DMS114 treated with DMSO at 0.1 percent for 48 hours (cell line): ENCODE results near the gene KIF23.
A peak's percentile ranks its signal among the peaks of the same experiment; 100 is the strongest.

Source experiments
- DNase-seq: peaks from one replicate; lab custom pipeline; 2025; ENCODE audit not compliant: unreplicated experiment; lab: John Stamatoyannopoulos, UW

KIF23 gene

DNA sequence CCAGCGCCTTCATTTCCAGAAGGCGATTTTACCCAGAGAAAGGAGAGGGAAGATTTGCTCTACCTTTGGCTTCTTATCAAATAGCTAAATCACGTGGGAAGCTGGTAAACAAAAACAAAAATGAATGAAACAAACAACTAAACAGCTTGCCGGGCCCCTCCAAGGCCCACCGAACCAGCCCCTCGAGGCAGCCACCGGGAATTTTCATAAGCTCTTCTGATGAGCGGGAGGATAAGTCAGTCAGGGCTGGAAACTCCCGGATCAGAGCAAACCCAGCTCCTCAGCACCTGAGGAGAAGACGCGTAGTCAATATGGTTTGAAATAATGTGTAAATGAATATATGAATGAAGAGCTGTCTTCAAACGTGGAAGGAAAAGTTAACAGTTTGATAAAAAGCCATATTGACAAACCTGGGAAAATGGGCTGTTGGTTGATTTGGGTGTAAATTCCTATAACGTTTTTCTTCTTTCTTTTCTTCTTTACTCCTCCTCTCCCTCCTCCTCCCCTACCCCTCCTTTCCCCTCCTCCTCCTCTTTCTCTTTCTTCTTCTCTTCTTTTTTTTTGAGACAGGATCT is 49.1 kb downstream of the KIF23 start:
- peak; percentile 67 for DNase-seq

- DNase-seq, result no peak
Observed at GRCh38 chr15:69465253-69465652, 51.1 kb downstream of the KIF23 start.

GRCh38 chr15:69466733-69467132 is 52.6 kb downstream of the KIF23 start:
- no peak for DNase-seq

DNA sequence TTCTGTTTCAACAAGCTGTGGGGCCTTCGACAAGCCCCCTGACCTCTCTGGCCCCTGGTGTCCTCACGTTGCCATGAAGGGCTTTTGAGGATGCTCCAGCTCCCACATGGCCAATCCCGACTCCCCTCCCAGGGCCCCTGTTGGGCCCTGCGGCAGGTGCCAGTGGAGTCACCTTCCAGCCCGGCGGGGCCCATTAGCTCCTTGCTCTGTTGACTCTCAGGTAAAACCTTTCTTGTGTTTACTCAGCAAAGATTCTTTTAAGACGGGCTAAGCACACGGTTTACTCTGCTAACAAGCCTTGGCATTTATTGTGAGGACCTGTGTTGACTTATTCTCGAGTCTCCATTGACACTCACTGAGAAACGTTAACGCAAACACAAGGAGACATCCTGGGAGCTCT is 53.5 kb downstream of the KIF23 start:
- no peak for DNase-seq

- no peak for DNase-seq
Observed at GRCh38 chr15:69468241-69469121, 54.3 kb downstream of the KIF23 start.

GRCh38 chr15:69469467-69470201 is 55.5 kb downstream of the KIF23 start:
- DNase-seq, result no peak

- DNase-seq, result no peak
Observed at GRCh38 chr15:69472046-69472445, 57.9 kb downstream of the KIF23 start.

GRCh38 chr15:69472562-69472961 is 58.4 kb downstream of the KIF23 start:
- no peak for DNase-seq

- no peak for DNase-seq
Observed at GRCh38 chr15:69474291-69474690, 60.1 kb downstream of the KIF23 start.

- no peak for DNase-seq
Observed at GRCh38 chr15:69474846-69475455, 60.8 kb downstream of the KIF23 start.

DNA sequence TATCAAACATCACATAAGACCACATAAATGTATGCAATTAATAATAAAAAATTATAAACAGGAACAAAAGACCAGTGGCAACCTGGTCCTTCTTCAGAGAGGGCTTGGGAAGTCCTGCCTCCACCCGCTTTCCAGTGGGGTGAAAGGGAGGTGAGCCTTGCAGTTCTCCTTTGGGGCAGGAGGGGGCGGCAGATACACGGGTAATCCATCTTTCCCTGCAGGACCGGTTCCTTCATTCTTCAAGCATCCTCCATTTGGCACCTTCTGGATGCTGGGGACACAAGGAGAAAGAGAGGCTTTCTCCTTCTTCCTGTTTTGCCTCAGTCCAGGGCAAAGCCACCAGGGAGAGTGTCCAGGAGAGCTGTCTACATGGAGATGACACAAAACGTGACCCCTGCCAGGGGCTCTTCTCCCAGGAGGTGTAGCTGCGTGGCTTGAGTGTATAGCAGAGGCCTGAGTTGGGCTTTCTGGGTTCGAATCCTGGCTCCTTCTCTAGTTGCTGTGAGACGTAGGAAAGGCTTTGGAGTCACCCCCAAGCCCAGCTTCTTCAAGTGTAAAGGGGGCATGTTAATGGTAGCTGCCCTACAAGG is 61.7 kb downstream of the KIF23 start:
- DNase-seq, result peak; percentile 67

DNA sequence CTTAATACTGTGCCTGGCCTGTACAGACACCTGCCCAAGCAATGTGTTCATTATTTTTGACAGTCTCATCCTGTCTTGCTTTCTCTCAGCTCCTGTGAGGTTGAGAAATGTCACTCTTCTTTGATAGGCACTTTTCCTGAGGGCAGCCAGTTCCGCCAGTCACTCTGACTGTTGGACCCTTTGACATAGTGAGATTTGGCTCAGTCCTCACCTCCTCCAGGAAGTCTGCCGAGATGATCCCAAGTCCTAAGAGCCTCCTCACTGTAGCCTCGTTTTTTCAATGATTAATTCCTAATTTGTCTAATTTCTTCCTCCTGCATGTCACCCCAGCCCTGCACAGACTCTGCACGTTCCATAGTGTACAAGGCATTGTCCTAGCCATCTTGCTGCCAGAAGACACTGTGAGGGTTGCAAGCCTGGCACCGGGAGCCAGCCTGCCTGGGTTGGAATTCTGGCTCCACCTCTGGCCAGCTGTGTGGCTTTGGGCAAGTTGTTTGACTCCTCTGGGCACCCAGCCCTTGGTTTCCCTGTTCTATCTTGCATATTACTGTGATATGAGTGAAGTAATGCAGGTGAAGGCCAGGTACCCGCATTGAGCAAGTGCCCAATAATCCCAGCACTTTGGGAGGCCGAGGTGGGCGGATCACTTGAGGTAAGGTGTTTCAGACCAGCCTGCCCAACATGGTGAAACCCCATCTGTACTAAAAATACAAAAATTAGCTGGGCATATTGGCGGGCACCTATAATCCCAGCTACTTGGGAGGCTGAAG is 62.7 kb downstream of the KIF23 start:
- no peak for DNase-seq

GRCh38 chr15:69478259-69478781 is 64.2 kb downstream of the KIF23 start:
- DNase-seq, result peak; percentile 23

GRCh38 chr15:69479081-69479480 is 64.9 kb downstream of the KIF23 start:
- no peak for DNase-seq

DNA sequence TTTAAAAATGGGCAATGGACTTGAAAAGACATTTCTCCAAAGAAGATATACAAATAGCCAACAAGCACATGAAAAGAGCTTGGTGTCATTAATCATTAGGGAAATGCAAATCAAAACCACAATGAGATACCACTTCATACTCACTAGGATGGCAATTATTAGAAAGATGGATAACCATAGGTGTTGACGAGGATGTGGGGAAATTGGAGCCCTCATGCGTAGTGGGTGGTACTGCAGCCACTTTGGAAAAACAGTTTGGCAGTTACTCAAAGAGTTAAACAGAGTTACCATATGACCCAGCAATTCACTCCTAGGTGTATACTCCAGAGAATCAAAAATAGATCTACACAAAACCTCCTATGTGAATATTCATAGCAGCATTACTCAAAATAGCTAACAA is 65.8 kb downstream of the KIF23 start:
- no peak for DNase-seq

DNA sequence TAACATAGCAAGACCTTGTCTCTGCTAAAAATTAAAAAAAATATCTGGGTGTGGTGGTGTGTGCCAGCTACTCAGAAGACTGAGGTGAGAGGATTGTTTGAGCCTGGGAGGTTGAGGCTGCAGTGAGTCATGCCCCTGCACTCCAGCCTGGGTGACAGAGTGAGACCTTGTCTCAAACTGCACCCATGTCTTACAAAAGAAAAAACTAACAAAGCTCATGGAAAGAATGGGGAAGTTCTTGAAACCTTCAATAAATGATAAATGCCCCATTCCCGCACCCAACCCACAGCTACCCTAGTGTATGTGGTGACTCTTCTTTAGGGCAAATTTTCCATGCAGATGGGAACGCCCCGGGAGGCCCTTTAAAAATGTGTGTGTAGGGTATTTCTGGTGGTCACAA is 66.8 kb downstream of the KIF23 start:
- no peak for DNase-seq

DNA sequence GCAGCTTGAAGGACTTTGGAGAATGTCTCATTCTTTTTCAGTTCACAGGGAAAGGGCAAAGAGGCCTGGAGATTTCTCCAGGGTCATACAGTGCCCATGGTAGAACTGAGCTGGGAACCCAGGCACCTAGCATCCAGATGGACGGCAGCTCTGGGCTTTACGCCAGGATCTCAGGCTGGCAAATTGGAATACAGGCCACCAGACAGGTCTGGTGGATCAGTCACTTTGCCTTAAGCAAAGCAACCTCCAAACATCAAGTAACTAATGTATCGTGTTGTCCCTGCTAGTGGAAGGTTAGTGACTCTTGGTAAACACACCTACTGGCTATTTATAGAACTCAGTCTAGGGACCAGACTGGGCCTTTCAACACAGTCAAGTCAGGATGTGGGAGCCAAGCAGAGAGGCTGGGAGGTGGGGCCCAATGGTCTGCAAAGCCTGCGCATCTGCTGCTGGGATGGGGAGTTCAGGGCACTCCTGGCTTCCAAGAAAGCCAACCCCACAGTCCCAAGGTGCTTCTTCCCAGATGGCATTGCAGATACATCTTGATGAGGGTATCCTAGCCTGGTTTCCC is 68.6 kb downstream of the KIF23 start:
- no peak for DNase-seq

DNA sequence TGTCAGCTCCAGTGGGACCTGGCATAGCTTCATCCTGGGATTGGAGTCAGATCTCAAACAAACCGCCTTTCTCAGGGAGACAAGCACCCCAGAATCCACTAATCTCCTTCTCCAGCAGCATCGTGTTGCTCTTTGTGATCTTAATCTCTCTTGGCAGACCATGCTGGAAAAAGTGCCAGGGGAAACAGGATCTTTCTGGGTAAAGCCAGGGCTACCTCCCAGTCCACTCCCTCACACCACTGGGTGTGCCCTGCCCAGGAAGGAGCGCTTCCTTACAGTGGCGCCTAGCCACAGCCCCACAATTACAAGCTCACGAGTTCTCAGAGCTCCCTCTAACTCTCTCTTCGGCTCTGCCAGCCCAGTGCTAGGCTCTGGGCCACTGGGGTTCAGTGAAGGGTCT is 70.7 kb downstream of the KIF23 start:
- DNase-seq, result no peak

- DNase-seq, result no peak
Observed at GRCh38 chr15:69486481-69487110, 72.4 kb downstream of the KIF23 start.
